Skin epidermis (tissue), 12 donors: Measurements from ENCODE around the gene LRMDA.

ENCODE experiments used
- H3K27ac ChIP-seq, 21 experiments: fragments of 200-600 bp; sonication (generic) in 11 of 21; one replicate each; pipeline ENCODE4 v1.5.0; 2020; ENCODE audit warnings: mild to moderate bottlenecking in 3 of 21, inconsistent platforms in 2 of 21, moderate library complexity in 2 of 21
- H3K4me3 ChIP-seq, 7 experiments: fragments of 200-600 bp; sonication (generic) in 2 of 7; one replicate each; pipeline ENCODE4 v1.5.0; 2020; ENCODE audit warnings: inconsistent platforms in 2 of 7, mild to moderate bottlenecking in 2 of 7, moderate library complexity in 1 of 7

Gene LRMDA

GRCh38 chr10:76149602-76150138, 718.2 kb downstream of the LRMDA start:
- no peak overlapping the region for H3K4me3 ChIP-seq
- H3K27ac ChIP-seq: peak overlapping the region in 1 of 21 experiments; percentile 24

- H3K4me3 ChIP-seq: no peak overlapping the region
- peak overlapping the region in 1 of 21 experiments; percentile 24 for H3K27ac ChIP-seq
Observed at GRCh38 chr10:76150139-76150875, 718.9 kb downstream of the LRMDA start.

GRCh38 chr10:76150876-76151288, 719.5 kb downstream of the LRMDA start:
- no peak overlapping the region for H3K4me3 ChIP-seq
- no peak overlapping the region for H3K27ac ChIP-seq

- H3K27ac ChIP-seq: no peak overlapping the region
- no peak overlapping the region for H3K4me3 ChIP-seq
Observed at GRCh38 chr10:76152186-76152585, 720.8 kb downstream of the LRMDA start.

GRCh38 chr10:76155961-76156360, 724.5 kb downstream of the LRMDA start:
- H3K27ac ChIP-seq: no peak overlapping the region
- H3K4me3 ChIP-seq: no peak overlapping the region

GRCh38 chr10:76160446-76161300, 729.2 kb downstream of the LRMDA start:
- no peak overlapping the region for H3K4me3 ChIP-seq
- H3K27ac ChIP-seq: no peak overlapping the region

GRCh38 chr10:76161301-76161582, 729.8 kb downstream of the LRMDA start:
- Histone ChIP-seq H3K27ac (no peak overlapping the region), H3K4me3 (no peak overlapping the region)

- Histone ChIP-seq H3K27ac (no peak overlapping the region), H3K4me3 (no peak overlapping the region)
Observed at GRCh38 chr10:76168437-76168836, 737.0 kb downstream of the LRMDA start.

GRCh38 chr10:76169246-76169645, 737.8 kb downstream of the LRMDA start:
- no peak overlapping the region for H3K4me3 ChIP-seq
- H3K27ac ChIP-seq: no peak overlapping the region

GRCh38 chr10:76172020-76172419, 740.6 kb downstream of the LRMDA start:
- no peak overlapping the region for H3K4me3 ChIP-seq
- H3K27ac ChIP-seq: no peak overlapping the region

- Histone ChIP-seq H3K27ac (no peak overlapping the region), H3K4me3 (no peak overlapping the region)
Observed at GRCh38 chr10:76175533-76176165, 744.2 kb downstream of the LRMDA start.

GRCh38 chr10:76176166-76176550, 744.7 kb downstream of the LRMDA start:
- Histone ChIP-seq H3K27ac (no peak overlapping the region), H3K4me3 (no peak overlapping the region)

GRCh38 chr10:76177936-76178335, 746.5 kb downstream of the LRMDA start:
- no peak overlapping the region for H3K27ac ChIP-seq
- H3K4me3 ChIP-seq: no peak overlapping the region

- Histone ChIP-seq H3K27ac (no peak overlapping the region), H3K4me3 (no peak overlapping the region)
Observed at GRCh38 chr10:76178532-76179292, 747.3 kb downstream of the LRMDA start.

- Histone ChIP-seq H3K4me3 (no peak overlapping the region), H3K27ac (no peak overlapping the region)
Observed at GRCh38 chr10:76179806-76180205, 748.4 kb downstream of the LRMDA start.

- no peak overlapping the region for H3K4me3 ChIP-seq
- peak overlapping the region in 3 of 21 experiments; percentile 5 to 62 (median 12) for H3K27ac ChIP-seq
Observed at GRCh38 chr10:76184647-76185046, 753.2 kb downstream of the LRMDA start.

- Histone ChIP-seq H3K27ac (peak overlapping the region in 11 of 21 experiments; percentile 18 to 67 (median 44)), H3K4me3 (no peak overlapping the region)
Observed at GRCh38 chr10:76185471-76186301, 754.3 kb downstream of the LRMDA start.

- Histone ChIP-seq H3K27ac (no peak overlapping the region), H3K4me3 (no peak overlapping the region)
Observed at GRCh38 chr10:76188216-76188615, 756.8 kb downstream of the LRMDA start.
